Astrocyte (in vitro differentiated cells and primary cell): ENCODE data around the gene C15orf61. TPM values are rescaled to one million over a fixed set of nuclear protein-coding genes. Genes with fewer than 3 reads are reported as not detected.

Experiments
- DNase-seq: peaks from one replicate; pipeline ENCODE4 v3.0.0-alpha.2; 2010; ENCODE audit warnings: low read depth
- FAIRE-seq: peaks from 2 replicates; lab custom pipeline; 2011; peaks lifted over from hg19 to GRCh38; lab: Jason Lieb, UNC
- H2AFZ ChIP-seq: 2 replicates; pipeline ENCODE4 v1.6.0; 2012; ENCODE audit warnings: low read depth, low read length, inconsistent platforms
- H3K27ac ChIP-seq: 2 replicates; pipeline ENCODE4 v1.5.1; 2011; ENCODE audit warnings: low read depth, low read length, inconsistent platforms
- H3K27me3 ChIP-seq: 2 replicates; pipeline ENCODE4 v1.6.0; 2011; ENCODE audit warnings: low read length, inconsistent platforms; ENCODE audit not compliant: insufficient read depth
- H3K36me3 ChIP-seq: 2 replicates; pipeline ENCODE4 v1.5.1; 2011; ENCODE audit warnings: low read length, inconsistent platforms; ENCODE audit not compliant: insufficient read depth
- H3K4me1 ChIP-seq: 2 replicates; pipeline ENCODE4 v1.5.1; 2011; ENCODE audit warnings: low read length, inconsistent platforms; ENCODE audit not compliant: insufficient read depth
- H3K4me2 ChIP-seq: 2 replicates; pipeline ENCODE4 v1.6.0; 2012; ENCODE audit warnings: low read length, inconsistent platforms
- H3K4me3 ChIP-seq: 2 replicates; pipeline ENCODE4 v1.5.1; 2011; ENCODE audit warnings: low read depth, mild to moderate bottlenecking, low read length, inconsistent platforms; ENCODE audit not compliant: insufficient read depth
- H3K79me2 ChIP-seq: 2 replicates; pipeline ENCODE4 v1.6.0; 2012; ENCODE audit warnings: mild to moderate bottlenecking, low read length, inconsistent platforms; ENCODE audit not compliant: insufficient read depth
- H3K9ac ChIP-seq: 2 replicates; pipeline ENCODE4 v1.6.0; 2012; ENCODE audit warnings: mild to moderate bottlenecking, low read length, inconsistent platforms
- H3K9me3 ChIP-seq: 2 replicates; pipeline ENCODE4 v1.5.1; 2012; ENCODE audit warnings: low read depth, mild to moderate bottlenecking, low read length, inconsistent platforms; ENCODE audit not compliant: insufficient read depth
- H4K20me1 ChIP-seq: 2 replicates; pipeline ENCODE4 v1.6.0; 2012; ENCODE audit warnings: low read length, inconsistent platforms; ENCODE audit not compliant: insufficient read depth
- H3K27ac Mint-ChIP-seq: one replicate; pipeline ENCODE4 v1.8.0; 2021; ENCODE audit warnings: mild to moderate bottlenecking, mixed read lengths; ENCODE audit not compliant: unreplicated experiment
- H3K27me3 Mint-ChIP-seq: one replicate; pipeline ENCODE4 v1.8.0; 2021; ENCODE audit warnings: low read depth, mixed read lengths; ENCODE audit not compliant: unreplicated experiment
- H3K36me3 Mint-ChIP-seq: one replicate; pipeline ENCODE4 v1.8.0; 2021; ENCODE audit warnings: low read depth, mixed read lengths; ENCODE audit not compliant: unreplicated experiment
- H3K4me1 Mint-ChIP-seq: one replicate; pipeline ENCODE4 v1.8.0; 2021; ENCODE audit warnings: low read depth, mixed read lengths; ENCODE audit not compliant: unreplicated experiment
- H3K4me3 Mint-ChIP-seq: one replicate; pipeline ENCODE4 v1.8.0; 2021; ENCODE audit warnings: mild to moderate bottlenecking, moderate library complexity, mixed read lengths; ENCODE audit not compliant: unreplicated experiment
- H3K9me3 Mint-ChIP-seq: one replicate; pipeline ENCODE4 v1.8.0; 2021; ENCODE audit warnings: mild to moderate bottlenecking, mixed read lengths; ENCODE audit not compliant: unreplicated experiment
- EZH2 ChIP-seq: IDR thresholded peaks from 2 replicates; pipeline ENCODE4 v1.6.1; 2012; ENCODE audit warnings: mild to moderate bottlenecking, low read length, inconsistent platforms; ENCODE audit not compliant: insufficient read depth
- total RNA-seq: library from RNA; stranded (reverse); gene quantifications from 2 replicates; pipeline ENCODE4 v1.2.1, GENCODE V29; 2021
- TF ChIP-seq, protein P1 (sequence below): IDR thresholded peaks from 2 replicates; pipeline ENCODE4 v1.5.1; 2011; ENCODE audit warnings: low read depth, mild to moderate bottlenecking, inconsistent platforms, low read length, moderate library complexity; ENCODE audit not compliant: insufficient read depth

The C15orf61 gene
- total RNA-seq, 1 donor from 2014 or later: 4.7 TPM

DNA sequence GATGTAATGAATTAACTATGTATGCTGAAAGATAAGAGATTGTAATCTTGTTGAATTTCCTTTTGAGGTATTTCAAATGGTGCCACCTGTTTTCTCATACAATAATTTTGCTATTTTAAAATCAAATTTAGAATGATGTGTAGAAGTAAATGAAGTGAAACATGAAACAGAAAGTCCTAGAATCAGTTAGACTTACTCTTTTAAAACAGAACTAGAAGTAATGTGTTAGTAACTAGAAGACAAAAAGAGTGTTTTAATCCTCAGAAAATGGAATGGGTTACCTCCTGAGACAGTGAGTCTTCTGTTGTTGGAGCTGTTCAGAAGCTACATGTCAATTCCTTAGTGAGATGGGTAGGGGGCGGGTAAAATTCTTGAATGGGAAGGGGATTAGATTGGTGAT lies 13.4 kb downstream of the C15orf61 start:
- no peak for TF ChIP-seq EZH2
- TF ChIP-seq, protein P1, sequence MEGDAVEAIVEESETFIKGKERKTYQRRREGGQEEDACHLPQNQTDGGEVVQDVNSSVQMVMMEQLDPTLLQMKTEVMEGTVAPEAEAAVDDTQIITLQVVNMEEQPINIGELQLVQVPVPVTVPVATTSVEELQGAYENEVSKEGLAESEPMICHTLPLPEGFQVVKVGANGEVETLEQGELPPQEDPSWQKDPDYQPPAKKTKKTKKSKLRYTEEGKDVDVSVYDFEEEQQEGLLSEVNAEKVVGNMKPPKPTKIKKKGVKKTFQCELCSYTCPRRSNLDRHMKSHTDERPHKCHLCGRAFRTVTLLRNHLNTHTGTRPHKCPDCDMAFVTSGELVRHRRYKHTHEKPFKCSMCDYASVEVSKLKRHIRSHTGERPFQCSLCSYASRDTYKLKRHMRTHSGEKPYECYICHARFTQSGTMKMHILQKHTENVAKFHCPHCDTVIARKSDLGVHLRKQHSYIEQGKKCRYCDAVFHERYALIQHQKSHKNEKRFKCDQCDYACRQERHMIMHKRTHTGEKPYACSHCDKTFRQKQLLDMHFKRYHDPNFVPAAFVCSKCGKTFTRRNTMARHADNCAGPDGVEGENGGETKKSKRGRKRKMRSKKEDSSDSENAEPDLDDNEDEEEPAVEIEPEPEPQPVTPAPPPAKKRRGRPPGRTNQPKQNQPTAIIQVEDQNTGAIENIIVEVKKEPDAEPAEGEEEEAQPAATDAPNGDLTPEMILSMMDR: no peak
- H3K36me3 Mint-ChIP-seq: no peaks in the 10 kb centered on the region
- no peak for FAIRE-seq

DNA sequence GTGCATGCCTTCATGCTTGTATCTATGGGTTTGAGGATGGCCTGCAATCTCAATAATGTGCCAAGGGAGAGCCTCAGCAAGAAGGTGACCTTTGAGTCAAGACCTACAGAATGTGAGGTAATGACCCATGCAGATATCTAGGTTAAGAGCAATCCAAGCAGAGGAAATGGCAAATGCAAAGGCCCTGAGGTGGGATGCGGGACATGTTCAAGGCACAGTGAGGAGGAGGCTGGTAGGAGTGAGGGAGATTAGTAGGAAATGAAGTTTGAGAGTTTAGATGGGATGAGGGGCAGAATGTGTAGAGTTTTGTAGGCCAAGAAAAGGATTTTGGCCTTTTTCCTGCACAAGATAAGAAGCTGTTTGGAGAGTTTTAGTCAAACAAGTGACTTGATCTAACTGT lies 16.8 kb downstream of the C15orf61 start:
- Mint-ChIP-seq H3K27me3 (no peaks in the 10 kb centered on the region), H3K4me3 (no peak overlapping the region), H3K36me3 (no peaks in the 10 kb centered on the region), H3K27ac (no peak overlapping the region), H3K4me1 (peaks cover 2% of the 10 kb centered on the region), H3K9me3 (no peaks in the 10 kb centered on the region)
- TF ChIP-seq EZH2: no peak
- TF ChIP-seq, protein P1: no peak
- Histone ChIP-seq H3K27ac (no peak overlapping the region), H2AFZ (no peak overlapping the region), H3K4me2 (no peak overlapping the region), H3K27me3 (no peaks in the 10 kb centered on the region), H3K79me2 (peaks cover under 1% of the 10 kb centered on the region), H4K20me1 (no peaks in the 10 kb centered on the region), H3K9me3 (no peaks in the 10 kb centered on the region), H3K36me3 (no peaks in the 10 kb centered on the region), H3K4me3 (no peak overlapping the region), H3K9ac (no peak overlapping the region), H3K4me1 (no peaks in the 10 kb centered on the region)
- DNase-seq (no peak), FAIRE-seq (no peak)

More for the DNA sequence above, 13.4 kb downstream of the C15orf61 start:
- Mint-ChIP-seq H3K27ac (no peak overlapping the region), H3K27me3 (no peaks in the 10 kb centered on the region), H3K4me3 (no peak overlapping the region), H3K9me3 (no peaks in the 10 kb centered on the region), H3K4me1 (no peaks in the 10 kb centered on the region)
- Histone ChIP-seq H3K9ac (no peak overlapping the region), H3K9me3 (no peaks in the 10 kb centered on the region), H3K36me3 (no peaks in the 10 kb centered on the region), H4K20me1 (no peaks in the 10 kb centered on the region), H3K4me2 (no peak overlapping the region), H3K4me1 (no peaks in the 10 kb centered on the region), H3K27me3 (no peaks in the 10 kb centered on the region), H3K27ac (no peak overlapping the region), H3K79me2 (no peaks in the 10 kb centered on the region), H3K4me3 (no peak overlapping the region), H2AFZ (no peak overlapping the region)
- no peak for DNase-seq
